HFFc6 (cell line): Measurements from ENCODE around the gene EFNB2. TPM values are rescaled to one million over a fixed set of nuclear protein-coding genes. Genes with fewer than 3 reads are reported as not detected.

Experiments used
- DNase-seq: peaks from one replicate; pipeline ENCODE4 v3.0.0-alpha.2; 2018
- H3K27ac Mint-ChIP-seq: 2 replicates; pipeline ENCODE4 v1.8.0; 2020; ENCODE audit warnings: mild to moderate bottlenecking, mixed read lengths
- H3K27me3 Mint-ChIP-seq: 2 replicates; pipeline ENCODE4 v1.8.0; 2021; ENCODE audit warnings: mild to moderate bottlenecking, moderate library complexity, mixed read lengths; ENCODE audit not compliant: insufficient read depth
- H3K36me3 Mint-ChIP-seq: 2 replicates; pipeline ENCODE4 v1.8.0; 2021; ENCODE audit warnings: low read depth, mixed read lengths
- H3K4me1 Mint-ChIP-seq: 2 replicates; pipeline ENCODE4 v1.8.0; 2020; ENCODE audit warnings: low read depth, mixed read lengths
- H3K4me3 Mint-ChIP-seq: 2 replicates; pipeline ENCODE4 v1.8.0; 2020; ENCODE audit warnings: mild to moderate bottlenecking, moderate library complexity, mixed read lengths
- H3K9me3 Mint-ChIP-seq: 2 replicates; pipeline ENCODE4 v1.8.0; 2020; ENCODE audit warnings: mild to moderate bottlenecking, mixed read lengths
- total RNA-seq, 6 experiments: library from RNA; stranded (reverse); fragmentation: NEBNext Ultra II Directional; extraction: Animal tissue kit (Norgen Biotek cat#: 25700); gene quantifications; 2 replicates in 1 of 6; 3 replicates in 5 of 6; pipeline ENCODE4 v1.2.3, GENCODE V29; 2021
- TF ChIP-seq, protein P1 (sequence below): fragments of 200-600 bp; sonication (generic); IDR thresholded peaks from 2 replicates; pipeline ENCODE4 v1.5.0; 2021; ENCODE audit warnings: antibody characterized with exemption, mild to moderate bottlenecking

Gene EFNB2
- total RNA-seq, 6 experiments from 2014 or later: 8.1 to 32.5 (median 30.6) TPM

DNA sequence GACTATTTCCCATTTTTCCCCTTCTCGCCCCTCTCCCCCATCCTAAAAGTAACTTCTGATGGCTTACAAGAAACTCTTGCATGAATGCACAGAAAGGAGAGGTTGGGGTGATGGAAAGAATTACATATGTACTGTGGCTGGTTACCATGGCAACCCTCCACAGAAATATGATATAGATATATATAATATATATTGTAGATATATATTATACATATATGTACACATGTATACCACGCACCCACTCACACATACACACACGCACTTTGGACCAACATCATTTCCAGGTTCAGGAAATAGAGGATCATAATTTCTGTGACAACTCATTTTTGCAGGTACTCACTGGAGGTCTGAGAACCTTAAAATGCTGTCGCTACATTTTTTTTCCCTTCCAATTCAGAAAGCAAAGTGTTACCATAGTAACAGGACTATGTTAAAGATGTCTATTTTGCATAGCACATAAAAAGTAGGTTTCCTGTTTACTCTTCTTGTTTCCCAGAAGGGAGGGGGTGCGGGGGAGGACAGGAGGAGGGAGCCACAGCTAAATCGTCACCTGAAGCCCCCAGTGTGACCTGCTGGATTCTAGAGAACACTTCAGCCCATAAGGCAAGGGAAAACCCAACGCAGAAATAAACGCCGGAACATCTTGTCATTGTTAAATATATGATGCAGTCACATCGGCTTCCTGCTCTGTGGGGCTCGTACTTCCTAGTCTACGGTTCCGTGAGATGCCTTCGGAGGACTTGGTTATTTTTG lies 44.7 kb downstream of the EFNB2 start:
- H3K4me1 Mint-ChIP-seq: no peaks in the 10 kb centered on the region
- no peak overlapping the region for H3K27ac Mint-ChIP-seq

DNA sequence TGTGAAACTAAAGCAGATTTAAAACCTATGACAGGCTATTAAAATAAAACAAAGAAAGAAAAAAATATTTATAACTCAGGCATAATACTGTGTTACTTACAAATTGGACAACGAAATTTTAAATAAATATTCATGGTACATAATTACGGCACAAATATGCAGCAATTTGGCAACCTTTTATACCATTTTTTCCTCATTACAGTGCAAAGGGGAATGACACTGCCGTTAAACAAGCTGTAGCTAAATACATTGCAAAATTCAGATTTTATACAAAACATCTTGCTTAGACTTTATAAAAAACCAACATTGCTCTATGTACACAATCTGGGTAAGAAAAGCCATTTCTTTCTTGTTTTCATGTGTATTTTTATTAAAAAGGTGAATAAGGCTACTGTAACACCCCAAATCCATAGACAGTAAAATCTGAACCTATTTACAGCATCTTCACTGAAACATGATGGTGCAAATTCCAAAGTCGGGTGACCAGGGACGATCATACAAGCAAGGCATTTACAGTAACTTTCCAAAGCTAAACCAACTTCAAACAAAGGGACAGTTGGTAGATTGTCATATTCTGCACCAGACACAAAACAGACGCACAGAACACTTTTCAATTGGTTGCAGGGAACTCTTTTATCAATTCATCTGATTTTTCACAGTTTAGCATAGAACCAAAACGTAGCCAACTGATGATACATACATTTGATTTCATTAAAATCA lies 45.5 kb downstream of the EFNB2 start:
- Mint-ChIP-seq H3K4me3 (no peak overlapping the region), H3K27ac (no peak overlapping the region), H3K9me3 (no peaks in the 10 kb centered on the region), H3K27me3 (peaks cover 4% of the 10 kb centered on the region; the same call in 1 of the 2 replicates), H3K4me1 (no peaks in the 10 kb centered on the region), H3K36me3 (peaks cover 30% of the 10 kb centered on the region; the same call in 1 of the 2 replicates)
- no peak for DNase-seq
- TF ChIP-seq, protein P1, sequence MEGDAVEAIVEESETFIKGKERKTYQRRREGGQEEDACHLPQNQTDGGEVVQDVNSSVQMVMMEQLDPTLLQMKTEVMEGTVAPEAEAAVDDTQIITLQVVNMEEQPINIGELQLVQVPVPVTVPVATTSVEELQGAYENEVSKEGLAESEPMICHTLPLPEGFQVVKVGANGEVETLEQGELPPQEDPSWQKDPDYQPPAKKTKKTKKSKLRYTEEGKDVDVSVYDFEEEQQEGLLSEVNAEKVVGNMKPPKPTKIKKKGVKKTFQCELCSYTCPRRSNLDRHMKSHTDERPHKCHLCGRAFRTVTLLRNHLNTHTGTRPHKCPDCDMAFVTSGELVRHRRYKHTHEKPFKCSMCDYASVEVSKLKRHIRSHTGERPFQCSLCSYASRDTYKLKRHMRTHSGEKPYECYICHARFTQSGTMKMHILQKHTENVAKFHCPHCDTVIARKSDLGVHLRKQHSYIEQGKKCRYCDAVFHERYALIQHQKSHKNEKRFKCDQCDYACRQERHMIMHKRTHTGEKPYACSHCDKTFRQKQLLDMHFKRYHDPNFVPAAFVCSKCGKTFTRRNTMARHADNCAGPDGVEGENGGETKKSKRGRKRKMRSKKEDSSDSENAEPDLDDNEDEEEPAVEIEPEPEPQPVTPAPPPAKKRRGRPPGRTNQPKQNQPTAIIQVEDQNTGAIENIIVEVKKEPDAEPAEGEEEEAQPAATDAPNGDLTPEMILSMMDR: no peak

More for the DNA sequence above, 44.7 kb downstream of the EFNB2 start:
- no peak for DNase-seq
- peaks cover 30% of the 10 kb centered on the region; the same call in 1 of the 2 replicates for H3K36me3 Mint-ChIP-seq
- peaks cover 4% of the 10 kb centered on the region; the same call in 1 of the 2 replicates for H3K27me3 Mint-ChIP-seq
- TF ChIP-seq, protein P1: no peak
- no peak overlapping the region for H3K4me3 Mint-ChIP-seq
- H3K9me3 Mint-ChIP-seq: no peaks in the 10 kb centered on the region

DNA sequence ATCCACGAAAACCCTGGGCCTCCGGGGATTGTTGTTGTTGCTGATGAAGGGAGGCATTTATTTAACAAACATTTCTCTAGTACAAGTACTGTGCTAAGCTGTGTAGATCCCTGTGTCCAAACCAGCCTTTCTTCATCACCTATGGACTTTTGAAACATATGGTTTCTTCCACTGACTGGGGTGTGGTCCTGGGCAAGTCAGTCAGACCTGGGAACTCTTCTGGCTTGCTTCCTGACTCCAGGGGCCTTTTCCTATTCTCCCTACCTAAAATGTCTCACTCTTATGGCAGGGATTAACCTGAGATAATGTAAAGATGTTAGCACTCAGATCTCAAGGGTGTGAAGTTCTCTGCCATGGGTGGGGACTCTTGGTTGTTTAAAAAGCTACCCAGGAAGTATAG lies 46.8 kb downstream of the EFNB2 start:
- TF ChIP-seq, protein P1: no peak
- H3K27ac Mint-ChIP-seq: no peak overlapping the region
- H3K4me3 Mint-ChIP-seq: no peak overlapping the region
- no peak for DNase-seq
- peaks cover 21% of the 10 kb centered on the region; the same call in 1 of the 2 replicates for H3K36me3 Mint-ChIP-seq
- H3K4me1 Mint-ChIP-seq: no peaks in the 10 kb centered on the region
- H3K9me3 Mint-ChIP-seq: no peaks in the 10 kb centered on the region
- peaks cover 9% of the 10 kb centered on the region; the same call in 1 of the 2 replicates for H3K27me3 Mint-ChIP-seq

DNA sequence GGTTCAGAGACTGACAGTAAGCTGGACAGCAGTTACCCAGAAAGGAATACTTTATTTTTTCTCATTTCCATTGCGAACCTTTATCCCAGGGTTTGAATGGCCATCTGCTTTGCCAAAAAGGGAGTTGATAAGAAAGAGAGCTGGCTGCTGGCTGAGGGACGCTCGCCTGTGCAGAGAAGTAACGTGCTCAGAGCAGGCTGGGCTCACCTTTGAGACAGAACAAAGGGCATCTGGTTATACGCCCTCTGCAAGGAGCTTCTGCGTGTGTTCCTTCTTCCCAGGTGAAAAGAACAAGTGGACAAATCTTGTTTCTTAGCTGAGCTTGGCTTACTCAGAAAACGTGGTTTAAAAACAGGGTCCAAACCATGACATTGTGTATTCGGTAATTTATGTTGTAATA lies 47.4 kb downstream of the EFNB2 start:
- TF ChIP-seq, protein P1: no peak
- no peak overlapping the region for H3K27ac Mint-ChIP-seq
- no peak overlapping the region for H3K4me3 Mint-ChIP-seq
- peaks cover 9% of the 10 kb centered on the region; the same call in 1 of the 2 replicates for H3K27me3 Mint-ChIP-seq
- peaks cover 16% of the 10 kb centered on the region; the same call in 1 of the 2 replicates for H3K36me3 Mint-ChIP-seq
- no peak for DNase-seq
- H3K9me3 Mint-ChIP-seq: no peaks in the 10 kb centered on the region
- H3K4me1 Mint-ChIP-seq: no peaks in the 10 kb centered on the region

DNA sequence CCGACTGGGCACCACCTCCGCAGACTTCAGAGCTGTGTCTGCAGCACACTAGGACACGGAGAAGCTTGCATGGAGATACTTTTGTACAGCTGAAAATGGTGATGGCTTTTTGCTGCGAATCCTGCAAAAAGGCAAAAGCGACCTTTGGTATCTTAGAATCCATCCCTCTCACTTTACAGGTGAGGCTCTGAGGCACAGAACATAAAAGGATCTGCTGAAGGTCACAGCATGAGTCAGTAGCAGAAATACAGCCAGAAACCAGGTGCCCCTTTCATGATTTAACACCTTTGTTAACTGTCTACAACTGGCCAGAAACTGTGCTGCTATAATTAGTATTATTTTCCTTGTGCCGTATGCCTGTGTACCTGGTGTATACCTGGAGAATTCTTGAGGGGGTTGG lies 48.3 kb downstream of the EFNB2 start:
- Mint-ChIP-seq H3K4me3 (no peak overlapping the region), H3K27me3 (peaks cover 11% of the 10 kb centered on the region; the same call in 1 of the 2 replicates), H3K4me1 (no peaks in the 10 kb centered on the region), H3K27ac (no peak overlapping the region), H3K36me3 (peaks cover 10% of the 10 kb centered on the region; the same call in 1 of the 2 replicates), H3K9me3 (no peaks in the 10 kb centered on the region)
- no peak for DNase-seq
- TF ChIP-seq, protein P1: no peak
